H9 (cell line): ENCODE data around the gene RNF213. TPM values are rescaled to one million over a fixed set of nuclear protein-coding genes. Genes with fewer than 3 reads are reported as not detected.

ENCODE experiments used
- DNase-seq: peaks from one replicate; pipeline ENCODE4 v3.0.0-alpha.2; 2017
- H2AFZ ChIP-seq: one replicate; pipeline ENCODE4 v1.6.1; 2013; ENCODE audit warnings: mild to moderate bottlenecking, low read length, control low read depth, moderate library complexity
- H2AK5ac ChIP-seq: 2 replicates; pipeline ENCODE4 v1.6.1; 2013; ENCODE audit warnings: low read length, control low read depth, mixed read lengths; ENCODE audit not compliant: insufficient read length
- H2BK120ac ChIP-seq: one replicate; pipeline ENCODE4 v1.6.1; 2013; ENCODE audit warnings: low read depth, mild to moderate bottlenecking, low read length, control low read depth, inconsistent platforms; ENCODE audit not compliant: poor library complexity, severe bottlenecking
- H2BK12ac ChIP-seq: 2 replicates; pipeline ENCODE4 v1.6.1; 2013; ENCODE audit warnings: low read length, control low read depth, mixed read lengths, low read depth; ENCODE audit not compliant: insufficient read length
- H2BK15ac ChIP-seq: 2 replicates; pipeline ENCODE4 v1.6.1; 2013; ENCODE audit warnings: low read depth, low read length, control low read depth
- H2BK20ac ChIP-seq: one replicate; pipeline ENCODE4 v1.6.1; 2013; ENCODE audit warnings: low read depth, mild to moderate bottlenecking, low read length, control low read depth, inconsistent platforms; ENCODE audit not compliant: poor library complexity, severe bottlenecking
- H2BK5ac ChIP-seq: 2 replicates; pipeline ENCODE4 v1.6.1; 2013; ENCODE audit warnings: low read length, control low read depth, mixed read lengths; ENCODE audit not compliant: insufficient read length
- H3K14ac ChIP-seq: 2 replicates; pipeline ENCODE4 v1.6.1; 2013; ENCODE audit warnings: low read length, control low read depth; ENCODE audit not compliant: insufficient read depth
- H3K18ac ChIP-seq: 2 replicates; pipeline ENCODE4 v1.6.1; 2013; ENCODE audit warnings: low read depth, mild to moderate bottlenecking, mixed read lengths, low read length, control low read depth; ENCODE audit not compliant: insufficient read length
- H3K23ac ChIP-seq: 2 replicates; pipeline ENCODE4 v1.6.1; 2013; ENCODE audit warnings: low read length, control low read depth, mixed read lengths, low read depth; ENCODE audit not compliant: insufficient read length
- H3K23me2 ChIP-seq: 2 replicates; pipeline ENCODE4 v1.6.1; 2013; ENCODE audit warnings: low read depth, mild to moderate bottlenecking, mixed read lengths, low read length, control low read depth; ENCODE audit not compliant: insufficient read length, poor library complexity, severe bottlenecking
- H3K27ac ChIP-seq: 2 replicates; pipeline ENCODE4 v1.5.1; 2013; ENCODE audit warnings: low read length, control low read depth, mixed read lengths, low read depth; ENCODE audit not compliant: insufficient read length
- H3K27me3 ChIP-seq: 2 replicates; pipeline ENCODE4 v1.6.1; 2013; ENCODE audit warnings: low read length, control low read depth, inconsistent platforms; ENCODE audit not compliant: insufficient read depth
- H3K4ac ChIP-seq: 2 replicates; pipeline ENCODE4 v1.6.1; 2013; ENCODE audit warnings: low read depth, mild to moderate bottlenecking, control low read depth, inconsistent platforms, low read length, moderate library complexity
- H3K4me1 ChIP-seq: 2 replicates; pipeline ENCODE4 v1.6.1; 2013; ENCODE audit warnings: low read length, control low read depth, inconsistent platforms; ENCODE audit not compliant: insufficient read depth
- H3K4me2 ChIP-seq: 2 replicates; pipeline ENCODE4 v1.6.1; 2013; ENCODE audit warnings: low read length, control low read depth, mixed read lengths; ENCODE audit not compliant: insufficient read length, insufficient read depth
- H3K56ac ChIP-seq: 2 replicates; pipeline ENCODE4 v1.6.1; 2013; ENCODE audit warnings: low read depth, mild to moderate bottlenecking, mixed read lengths, low read length, control low read depth; ENCODE audit not compliant: insufficient read length
- H3K79me1 ChIP-seq: 2 replicates; pipeline ENCODE4 v1.6.1; 2013; ENCODE audit warnings: low read depth, mild to moderate bottlenecking, moderate library complexity, low read length, control low read depth, inconsistent platforms; ENCODE audit not compliant: insufficient read depth, poor library complexity, severe bottlenecking
- H3K79me2 ChIP-seq: 2 replicates; pipeline ENCODE4 v1.6.1; 2013; ENCODE audit warnings: low read length, control low read depth, inconsistent platforms; ENCODE audit not compliant: insufficient read depth
- H3K9ac ChIP-seq: 2 replicates; pipeline ENCODE4 v1.6.1; 2013; ENCODE audit warnings: low read length, control low read depth, mixed read lengths; ENCODE audit not compliant: insufficient read length; ENCODE audit errors: extremely low read depth
- H3K9me3 ChIP-seq: one replicate; pipeline ENCODE4 v1.6.1; 2013; ENCODE audit warnings: low read depth, low read length, inconsistent platforms; ENCODE audit not compliant: control insufficient read depth
- H3T11ph ChIP-seq: one replicate; pipeline ENCODE4 v1.6.1; 2013; ENCODE audit warnings: mild to moderate bottlenecking, low read length, control low read depth, inconsistent platforms
- H4K20me1 ChIP-seq: one replicate; pipeline ENCODE4 v1.6.1; 2013; ENCODE audit not compliant: control insufficient read depth, insufficient read length, insufficient read depth
- H4K5ac ChIP-seq: 2 replicates; pipeline ENCODE4 v1.6.1; 2013; ENCODE audit warnings: low read depth, mild to moderate bottlenecking, mixed read lengths, low read length, control low read depth; ENCODE audit not compliant: insufficient read length
- H4K8ac ChIP-seq: replicated peaks from 2 replicates; pipeline ENCODE4 v1.6.1; 2013; ENCODE audit warnings: low read length, control low read depth, mixed read lengths, low read depth; ENCODE audit not compliant: insufficient read length
- H4K91ac ChIP-seq: 2 replicates; pipeline ENCODE4 v1.6.1; 2013; ENCODE audit warnings: low read depth, mild to moderate bottlenecking, moderate library complexity, mixed read lengths, low read length, control low read depth; ENCODE audit not compliant: insufficient read length
- H3K27ac Mint-ChIP-seq, 3 experiments: 2 replicates in 2 of 3; 3 replicates in 1 of 3; pipeline ENCODE4 v1.8.0; 2020 to 2021; ENCODE audit warnings: mixed read lengths in 3 of 3, mild to moderate bottlenecking in 1 of 3, moderate library complexity in 1 of 3
- H3K27me3 Mint-ChIP-seq: 2 replicates; pipeline ENCODE4 v1.8.0; 2021; ENCODE audit warnings: low read depth, mild to moderate bottlenecking, moderate library complexity, mixed read lengths
- H3K36me3 Mint-ChIP-seq, 3 experiments: 2 replicates in 2 of 3; 3 replicates in 1 of 3; pipeline ENCODE4 v1.8.0; 2020 to 2021; ENCODE audit warnings: low read depth in 3 of 3, mixed read lengths in 3 of 3; ENCODE audit not compliant: insufficient read depth in 1 of 3
- H3K4me1 Mint-ChIP-seq, 2 experiments: 2 replicates each; pipeline ENCODE4 v1.8.0; 2020; ENCODE audit warnings: mixed read lengths in 2 of 2
- H3K4me3 Mint-ChIP-seq, 2 experiments: 2 replicates in 1 of 2; 3 replicates in 1 of 2; pipeline ENCODE4 v1.8.0; 2020 to 2021; ENCODE audit warnings: mild to moderate bottlenecking in 2 of 2, mixed read lengths in 2 of 2, moderate library complexity in 1 of 2
- H3K9me3 Mint-ChIP-seq, 2 experiments: 2 replicates in 1 of 2; 3 replicates in 1 of 2; pipeline ENCODE4 v1.8.0; 2020; ENCODE audit warnings: mild to moderate bottlenecking in 2 of 2, mixed read lengths in 2 of 2, moderate library complexity in 1 of 2
- CTCF ChIP-seq: fragments of 200-600 bp; sonication (generic); conservative IDR thresholded peaks from 3 replicates; pipeline ENCODE4 v1.8.0; 2021; ENCODE audit warnings: antibody characterized with exemption, mild to moderate bottlenecking
- WGBS: extraction: QIAGEN DNeasy Blood & Tissue Kit; methylation state at CpG from one replicate; pipeline ENCODE4 v1.1.7; 2013; ENCODE audit warnings: missing lambda C conversion rate, low lambda C conversion rate, mixed read lengths; ENCODE audit not compliant: insufficient read length; ENCODE audit errors: extremely low coverage; 5-methylcytosine and 5-hydroxymethylcytosine counted together
- total RNA-seq: library from RNA; stranded (reverse); gene quantifications from 2 replicates; pipeline ENCODE4 v1.2.1, GENCODE V29; 2021

Gene RNF213
- total RNA-seq, 1 experiment from 2014 or later, result 34.3 TPM

- H3K27ac Mint-ChIP-seq, result no peak overlapping the region; a peak in 1 of 7 replicates
These were observed 170.9 kb downstream of the RNF213 start for GRCh38 chr17:80431246-80432195.

More at GRCh38 chr17:80431246-80432195, 170.9 kb downstream of the RNF213 start:
- Histone ChIP-seq H3K79me2 (no peaks in the 10 kb centered on the region), H3K4me2 (no peak overlapping the region), H2AK5ac (no peak overlapping the region), H3K4ac (no peak overlapping the region), H2BK120ac (no peak overlapping the region), H3K56ac (no peak overlapping the region), H3K23ac (no peak overlapping the region), H4K20me1 (no peaks in the 10 kb centered on the region), H3K79me1 (no peaks in the 10 kb centered on the region), H2BK15ac (no peak overlapping the region), H3K18ac (no peak overlapping the region), H3T11ph (no peak overlapping the region), H2BK20ac (no peak overlapping the region), H3K27ac (no peak overlapping the region), H2BK12ac (no peak overlapping the region), H3K14ac (no peak overlapping the region), H2BK5ac (no peak overlapping the region), H3K23me2 (no peaks in the 10 kb centered on the region), H2AFZ (no peak overlapping the region), H4K5ac (no peak overlapping the region), H4K8ac (no peak overlapping the region), H4K91ac (no peak overlapping the region), H3K27me3 (no peaks in the 10 kb centered on the region), H3K9ac (no peak overlapping the region), H3K9me3 (no peaks in the 10 kb centered on the region), H3K4me1 (no peaks in the 10 kb centered on the region)
- H3K9me3 Mint-ChIP-seq, result peaks cover 0 to 3% of the 10 kb centered on the region in 2 experiments; a peak in 1 of 5 replicates
- peaks cover 22% of the 10 kb centered on the region for H3K27me3 Mint-ChIP-seq
- H3K4me1 Mint-ChIP-seq, result peaks cover 4 to 10% of the 10 kb centered on the region in 2 experiments
- no peak for DNase-seq
- H3K4me3 Mint-ChIP-seq, result no peak overlapping the region
- TF ChIP-seq CTCF, result no peak
- H3K36me3 Mint-ChIP-seq, result no peaks in the 10 kb centered on the region
- WGBS, result no CpG with 5 or more reads among the region's 29 CpGs
